Neural crest cell (in vitro differentiated cells): ENCODE measurements around the gene ITPR1. TPM values are rescaled to one million over a fixed set of nuclear protein-coding genes. Genes with fewer than 3 reads are reported as not detected.

Experiments
- DNase-seq: peaks from one replicate; pipeline ENCODE4 v3.0.0; 2021; ENCODE audit warnings: low read depth, mixed read lengths, low spot score
- H3K27ac Mint-ChIP-seq: one replicate; pipeline ENCODE4 v1.8.0; 2021; ENCODE audit warnings: mild to moderate bottlenecking, mixed read lengths; ENCODE audit not compliant: unreplicated experiment
- H3K27me3 Mint-ChIP-seq: 2 replicates; pipeline ENCODE4 v1.8.0; 2021; ENCODE audit warnings: low read depth, mild to moderate bottlenecking, mixed read lengths
- H3K36me3 Mint-ChIP-seq: 2 replicates; pipeline ENCODE4 v1.8.0; 2021; ENCODE audit warnings: low read depth, mild to moderate bottlenecking, mixed read lengths
- H3K4me1 Mint-ChIP-seq: 2 replicates; pipeline ENCODE4 v1.8.0; 2021; ENCODE audit warnings: mixed read lengths
- H3K4me3 Mint-ChIP-seq: one replicate; pipeline ENCODE4 v1.8.0; 2021; ENCODE audit warnings: mild to moderate bottlenecking, mixed read lengths
- H3K9me3 Mint-ChIP-seq: 2 replicates; pipeline ENCODE4 v1.8.0; 2021; ENCODE audit warnings: mixed read lengths
- CTCF ChIP-seq: fragments of 200-600 bp; sonication (generic); conservative IDR thresholded peaks from 2 replicates; pipeline ENCODE4 v1.5.0; 2021; ENCODE audit warnings: antibody characterized with exemption, mild to moderate bottlenecking
- total RNA-seq: library from RNA; stranded (reverse); gene quantifications from 2 replicates; pipeline ENCODE4 v1.2.1, GENCODE V29; 2021

ITPR1 gene
- total RNA-seq, 1 donor from 2014 or later = 4.8 TPM

GRCh38 chr3:4845882-4846281 is 352.7 kb downstream of the ITPR1 start:
- Mint-ChIP-seq H3K27me3 (no peaks in the 10 kb centered on the region), H3K9me3 (no peaks in the 10 kb centered on the region), H3K4me3 (no peak overlapping the region), H3K4me1 (peaks cover 11% of the 10 kb centered on the region), H3K27ac (no peak overlapping the region), H3K36me3 (no peaks in the 10 kb centered on the region)
- no peak for DNase-seq
- no peak for TF ChIP-seq CTCF

GRCh38 chr3:4846543-4846942 is 353.4 kb downstream of the ITPR1 start:
- Mint-ChIP-seq H3K9me3 (no peaks in the 10 kb centered on the region), H3K27me3 (no peaks in the 10 kb centered on the region), H3K4me3 (no peak overlapping the region), H3K36me3 (no peaks in the 10 kb centered on the region), H3K4me1 (peaks cover 11% of the 10 kb centered on the region), H3K27ac (no peak overlapping the region)
- DNase-seq = no peak
- TF ChIP-seq CTCF = no peak

GRCh38 chr3:4848176-4848825 is 355.2 kb downstream of the ITPR1 start:
- no peak for TF ChIP-seq CTCF
- Mint-ChIP-seq H3K27me3 (no peaks in the 10 kb centered on the region), H3K9me3 (no peaks in the 10 kb centered on the region), H3K36me3 (no peaks in the 10 kb centered on the region), H3K4me3 (no peak overlapping the region), H3K4me1 (peaks cover 15% of the 10 kb centered on the region), H3K27ac (no peak overlapping the region)
- DNase-seq = no peak

GRCh38 chr3:4849136-4849535 is 356.0 kb downstream of the ITPR1 start:
- H3K27ac Mint-ChIP-seq = peak overlapping the region; percentile 41
- H3K4me3 Mint-ChIP-seq = no peak overlapping the region
- TF ChIP-seq CTCF = no peak
- no peaks in the 10 kb centered on the region for H3K9me3 Mint-ChIP-seq
- H3K36me3 Mint-ChIP-seq = no peaks in the 10 kb centered on the region
- H3K27me3 Mint-ChIP-seq = no peaks in the 10 kb centered on the region
- no peak for DNase-seq
- peaks cover 19% of the 10 kb centered on the region for H3K4me1 Mint-ChIP-seq

GRCh38 chr3:4849739-4850138 is 356.6 kb downstream of the ITPR1 start:
- no peak for TF ChIP-seq CTCF
- no peak for DNase-seq
- H3K27me3 Mint-ChIP-seq = no peaks in the 10 kb centered on the region
- H3K36me3 Mint-ChIP-seq = no peaks in the 10 kb centered on the region
- H3K9me3 Mint-ChIP-seq = no peaks in the 10 kb centered on the region
- no peak overlapping the region for H3K27ac Mint-ChIP-seq
- H3K4me3 Mint-ChIP-seq = no peak overlapping the region
- peaks cover 19% of the 10 kb centered on the region for H3K4me1 Mint-ChIP-seq
